K562 (cell line): ENCODE results near the gene EXOSC1. TPM values are rescaled to one million over a fixed set of nuclear protein-coding genes. Genes with fewer than 3 reads are reported as not detected.

Experiments used
- FOS ChIP-seq: IDR thresholded peaks from 3 replicates; pipeline ENCODE4 v1.6.1; 2011; ENCODE audit not compliant: insufficient read length; ENCODE audit errors: extremely low read depth
- HDAC3 ChIP-seq: fragments of 450-650 bp; IDR thresholded peaks from 2 replicates; pipeline ENCODE4 v1.6.1; 2018; ENCODE audit warnings: borderline replicate concordance, mild to moderate bottlenecking, moderate library complexity; ENCODE audit not compliant: partially characterized antibody
- HIVEP1 ChIP-seq: fragments of 250-450 bp; sonication (Bioruptor Pico); IDR thresholded peaks from 2 replicates; pipeline ENCODE4 v1.4.0; 2020; ENCODE audit warnings: mild to moderate bottlenecking
- JUNB ChIP-seq: fragments of 450-650 bp; formaldehyde crosslinking; conservative IDR thresholded peaks from 2 replicates; pipeline ENCODE4 v1.4.0; 2020; ENCODE audit warnings: mild to moderate bottlenecking
- SIN3B ChIP-seq: fragments of 450-650 bp; IDR thresholded peaks from 2 replicates; pipeline ENCODE4 v1.6.1; 2017; ENCODE audit warnings: low read depth, mild to moderate bottlenecking, moderate library complexity
- SP2 ChIP-seq: IDR thresholded peaks from 2 replicates; pipeline ENCODE4 v1.6.1; 2011; ENCODE audit warnings: mild to moderate bottlenecking, low read depth, low read length, moderate library complexity; ENCODE audit not compliant: poor library complexity, severe bottlenecking; ENCODE audit errors: extremely low read depth
- SRSF1 ChIP-seq: fragments of 200-400 bp; formaldehyde crosslinking; IDR thresholded peaks from 2 replicates; pipeline ENCODE4 v1.6.1; 2017; ENCODE audit warnings: mild to moderate bottlenecking, low read depth, low read length, moderate library complexity
- SRSF3 ChIP-seq: fragments of 200-400 bp; formaldehyde crosslinking; IDR thresholded peaks from 2 replicates; pipeline ENCODE4 v1.6.1; 2016; ENCODE audit warnings: mild to moderate bottlenecking, low read length, moderate library complexity; ENCODE audit not compliant: insufficient read depth
- ZFX ChIP-seq: sonication (generic); formaldehyde crosslinking; IDR thresholded peaks from 2 replicates; pipeline ENCODE4 v1.8.0; 2022; ENCODE audit warnings: mild to moderate bottlenecking, missing genetic modification reagents, moderate library complexity
- ZNF41 ChIP-seq: fragments of 250-450 bp; sonication (Bioruptor Pico); conservative IDR thresholded peaks from 2 replicates; pipeline ENCODE4 v1.4.0; 2020; ENCODE audit warnings: mild to moderate bottlenecking
- ZNF445 ChIP-seq: fragments of 250-450 bp; sonication (Bioruptor Pico); IDR thresholded peaks from 2 replicates; pipeline ENCODE4 v1.4.0; 2020; ENCODE audit warnings: low read depth, mild to moderate bottlenecking, moderate library complexity
- ZNF707 ChIP-seq: fragments of 250-450 bp; sonication (Bioruptor Pico); conservative IDR thresholded peaks from 2 replicates; pipeline ENCODE4 v1.8.0; 2022; ENCODE audit warnings: inconsistent platforms, mild to moderate bottlenecking, moderate library complexity
- ZNF75A ChIP-seq: fragments of 450-650 bp; formaldehyde crosslinking; IDR thresholded peaks from 2 replicates; pipeline ENCODE4 v1.4.0; 2020; ENCODE audit warnings: mild to moderate bottlenecking
- ZNF764 ChIP-seq: fragments of 250-450 bp; sonication (Bioruptor Pico); IDR thresholded peaks from 2 replicates; pipeline ENCODE4 v1.4.0; 2020; ENCODE audit warnings: low read depth, mild to moderate bottlenecking, moderate library complexity
- polyA plus RNA-seq, 8 experiments: library from polyadenylated mRNA; depleted of rRNA in 4 of 8; stranded (reverse) in 5 of 8; unstranded in 3 of 8; fragments of >200 nt; fragmentation: Nextera tagmentation in 2 of 8; fragmentation: Illumina TruSeq in 1 of 8; extraction: Ambion mirVana in 2 of 8; extraction: Trizol in 1 of 8; gene quantifications; 2 replicates each; pipeline versions ENCODE4 v1.2.1 to v1.2.3, GENCODE V29; 2011 to 2014; ENCODE audit warnings: inconsistent platforms in 1 of 8, missing spikeins in 1 of 8
- total RNA-seq, 7 experiments: library from RNA; depleted of rRNA in 6 of 7; stranded (reverse); fragments of >200 nt in 6 of 7; fragmentation: Illumina TruSeq in 2 of 7; extraction: Trizol in 2 of 7; gene quantifications; 2 replicates each; pipeline versions ENCODE4 v1.2.1 to v1.2.3, GENCODE V29; 2011 to 2021; ENCODE audit warnings: low replicate concordance in 1 of 7
- TF ChIP-seq, protein P1 (sequence below): fragments of 450-650 bp; IDR thresholded peaks from 2 replicates; pipeline ENCODE4 v1.6.1; 2016; ENCODE audit warnings: borderline replicate concordance
- TF ChIP-seq, protein P2 (sequence below): fragments of 250-450 bp; sonication (Bioruptor Pico); IDR thresholded peaks from 2 replicates; pipeline ENCODE4 v1.8.0; 2022; ENCODE audit warnings: inconsistent platforms
- TF ChIP-seq, protein P3 (sequence below), 2 experiments: fragments of 150-350 bp in 1 of 2; IDR thresholded peaks; 2 replicates each; pipeline ENCODE4 v1.6.1; 2012 to 2016; ENCODE audit warnings: low read depth in 2 of 2, low read length in 2 of 2, mild to moderate bottlenecking in 1 of 2, moderate library complexity in 1 of 2
- TF ChIP-seq, protein P4 (sequence below): sonication (generic); formaldehyde crosslinking; IDR thresholded peaks from 2 replicates; pipeline ENCODE4 v1.5.0; 2020; ENCODE audit warnings: missing genetic modification reagents

The EXOSC1 gene
- total and polyA plus RNA-seq, 9 of the 15 experiments (the other 6 are each of a cell fraction or from before 2014, with no cell fraction given): 44.3 to 117 (median 67.0) TPM

DNA sequence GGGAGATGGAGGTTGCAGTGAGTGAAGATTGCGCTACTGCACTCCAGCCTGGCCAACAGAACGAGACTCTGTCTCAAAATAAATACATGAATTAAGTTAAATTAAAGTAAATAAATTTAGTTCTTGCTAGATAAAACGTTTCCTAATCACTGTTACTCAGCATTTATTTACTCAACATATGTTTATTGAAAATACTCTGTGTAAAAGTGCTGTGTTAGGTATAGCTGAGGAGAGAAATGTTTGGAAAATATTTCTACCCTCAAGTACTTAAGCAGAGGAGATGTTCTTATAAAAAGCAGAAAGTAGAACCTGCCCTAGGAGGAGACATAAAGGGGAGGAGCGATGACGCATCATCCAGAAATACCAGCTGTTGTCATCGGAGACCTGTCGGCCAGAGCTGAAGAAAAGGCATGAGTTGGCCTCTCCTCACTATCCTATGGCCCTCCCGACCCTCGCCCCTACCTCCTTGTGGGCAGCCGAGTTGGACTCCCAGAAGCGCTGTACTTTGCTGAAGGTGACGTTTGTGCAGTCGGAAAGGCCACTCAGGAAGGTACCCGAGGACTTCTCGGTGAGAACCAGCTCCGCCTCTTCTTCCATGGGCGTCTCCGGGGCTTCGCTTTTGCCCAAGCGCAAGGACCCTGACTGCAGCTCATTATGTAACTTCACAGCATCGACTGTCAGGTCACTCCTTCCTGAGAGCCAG lies 45.8 kb downstream of the EXOSC1 start (continued):
- no peak for TF ChIP-seq SP2
- TF ChIP-seq SIN3B: no peak
- TF ChIP-seq, protein P1, sequence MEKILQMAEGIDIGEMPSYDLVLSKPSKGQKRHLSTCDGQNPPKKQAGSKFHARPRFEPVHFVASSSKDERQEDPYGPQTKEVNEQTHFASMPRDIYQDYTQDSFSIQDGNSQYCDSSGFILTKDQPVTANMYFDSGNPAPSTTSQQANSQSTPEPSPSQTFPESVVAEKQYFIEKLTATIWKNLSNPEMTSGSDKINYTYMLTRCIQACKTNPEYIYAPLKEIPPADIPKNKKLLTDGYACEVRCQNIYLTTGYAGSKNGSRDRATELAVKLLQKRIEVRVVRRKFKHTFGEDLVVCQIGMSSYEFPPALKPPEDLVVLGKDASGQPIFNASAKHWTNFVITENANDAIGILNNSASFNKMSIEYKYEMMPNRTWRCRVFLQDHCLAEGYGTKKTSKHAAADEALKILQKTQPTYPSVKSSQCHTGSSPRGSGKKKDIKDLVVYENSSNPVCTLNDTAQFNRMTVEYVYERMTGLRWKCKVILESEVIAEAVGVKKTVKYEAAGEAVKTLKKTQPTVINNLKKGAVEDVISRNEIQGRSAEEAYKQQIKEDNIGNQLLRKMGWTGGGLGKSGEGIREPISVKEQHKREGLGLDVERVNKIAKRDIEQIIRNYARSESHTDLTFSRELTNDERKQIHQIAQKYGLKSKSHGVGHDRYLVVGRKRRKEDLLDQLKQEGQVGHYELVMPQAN: peak; percentile 59; the same call in 1 of the 2 replicates
- TF ChIP-seq ZNF41: no peak
- TF ChIP-seq SRSF3: no peak
- TF ChIP-seq HIVEP1 (CRISPR knock-in tag): no peak
- TF ChIP-seq, protein P2, sequence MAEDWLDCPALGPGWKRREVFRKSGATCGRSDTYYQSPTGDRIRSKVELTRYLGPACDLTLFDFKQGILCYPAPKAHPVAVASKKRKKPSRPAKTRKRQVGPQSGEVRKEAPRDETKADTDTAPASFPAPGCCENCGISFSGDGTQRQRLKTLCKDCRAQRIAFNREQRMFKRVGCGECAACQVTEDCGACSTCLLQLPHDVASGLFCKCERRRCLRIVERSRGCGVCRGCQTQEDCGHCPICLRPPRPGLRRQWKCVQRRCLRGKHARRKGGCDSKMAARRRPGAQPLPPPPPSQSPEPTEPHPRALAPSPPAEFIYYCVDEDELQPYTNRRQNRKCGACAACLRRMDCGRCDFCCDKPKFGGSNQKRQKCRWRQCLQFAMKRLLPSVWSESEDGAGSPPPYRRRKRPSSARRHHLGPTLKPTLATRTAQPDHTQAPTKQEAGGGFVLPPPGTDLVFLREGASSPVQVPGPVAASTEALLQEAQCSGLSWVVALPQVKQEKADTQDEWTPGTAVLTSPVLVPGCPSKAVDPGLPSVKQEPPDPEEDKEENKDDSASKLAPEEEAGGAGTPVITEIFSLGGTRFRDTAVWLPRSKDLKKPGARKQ (CRISPR knock-in tag): no peak
- no peak for TF ChIP-seq ZFX (CRISPR knock-in tag)
- TF ChIP-seq ZNF707 (CRISPR knock-in tag): no peak
- TF ChIP-seq HDAC3: peak; percentile 48
- no peak for TF ChIP-seq SRSF1
- TF ChIP-seq FOS: no peak
- no peak for TF ChIP-seq JUNB (CRISPR knock-in tag)
- TF ChIP-seq, protein P3, sequence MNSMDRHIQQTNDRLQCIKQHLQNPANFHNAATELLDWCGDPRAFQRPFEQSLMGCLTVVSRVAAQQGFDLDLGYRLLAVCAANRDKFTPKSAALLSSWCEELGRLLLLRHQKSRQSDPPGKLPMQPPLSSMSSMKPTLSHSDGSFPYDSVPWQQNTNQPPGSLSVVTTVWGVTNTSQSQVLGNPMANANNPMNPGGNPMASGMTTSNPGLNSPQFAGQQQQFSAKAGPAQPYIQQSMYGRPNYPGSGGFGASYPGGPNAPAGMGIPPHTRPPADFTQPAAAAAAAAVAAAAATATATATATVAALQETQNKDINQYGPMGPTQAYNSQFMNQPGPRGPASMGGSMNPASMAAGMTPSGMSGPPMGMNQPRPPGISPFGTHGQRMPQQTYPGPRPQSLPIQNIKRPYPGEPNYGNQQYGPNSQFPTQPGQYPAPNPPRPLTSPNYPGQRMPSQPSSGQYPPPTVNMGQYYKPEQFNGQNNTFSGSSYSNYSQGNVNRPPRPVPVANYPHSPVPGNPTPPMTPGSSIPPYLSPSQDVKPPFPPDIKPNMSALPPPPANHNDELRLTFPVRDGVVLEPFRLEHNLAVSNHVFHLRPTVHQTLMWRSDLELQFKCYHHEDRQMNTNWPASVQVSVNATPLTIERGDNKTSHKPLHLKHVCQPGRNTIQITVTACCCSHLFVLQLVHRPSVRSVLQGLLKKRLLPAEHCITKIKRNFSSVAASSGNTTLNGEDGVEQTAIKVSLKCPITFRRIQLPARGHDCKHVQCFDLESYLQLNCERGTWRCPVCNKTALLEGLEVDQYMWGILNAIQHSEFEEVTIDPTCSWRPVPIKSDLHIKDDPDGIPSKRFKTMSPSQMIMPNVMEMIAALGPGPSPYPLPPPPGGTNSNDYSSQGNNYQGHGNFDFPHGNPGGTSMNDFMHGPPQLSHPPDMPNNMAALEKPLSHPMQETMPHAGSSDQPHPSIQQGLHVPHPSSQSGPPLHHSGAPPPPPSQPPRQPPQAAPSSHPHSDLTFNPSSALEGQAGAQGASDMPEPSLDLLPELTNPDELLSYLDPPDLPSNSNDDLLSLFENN (IDR thresholded peaks at IDR 0.05; ENCODE audit: low read depth in 2 of 2, low read length in 2 of 2): no peak
- TF ChIP-seq, protein P4, sequence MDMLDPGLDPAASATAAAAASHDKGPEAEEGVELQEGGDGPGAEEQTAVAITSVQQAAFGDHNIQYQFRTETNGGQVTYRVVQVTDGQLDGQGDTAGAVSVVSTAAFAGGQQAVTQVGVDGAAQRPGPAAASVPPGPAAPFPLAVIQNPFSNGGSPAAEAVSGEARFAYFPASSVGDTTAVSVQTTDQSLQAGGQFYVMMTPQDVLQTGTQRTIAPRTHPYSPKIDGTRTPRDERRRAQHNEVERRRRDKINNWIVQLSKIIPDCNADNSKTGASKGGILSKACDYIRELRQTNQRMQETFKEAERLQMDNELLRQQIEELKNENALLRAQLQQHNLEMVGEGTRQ: no peak
- TF ChIP-seq ZNF764 (CRISPR knock-in tag): no peak
- no peak for TF ChIP-seq ZNF445 (CRISPR knock-in tag)
- TF ChIP-seq ZNF75A (CRISPR knock-in tag): no peak
